ENCODE results near the gene FHIT.

GRCh38 chr3:60989626-60990441 is 261.4 kb downstream of the FHIT start:
- TF ChIP-seq CTCF (IDR thresholded peaks at IDR 0.05) (no peak), POLR2A (IDR thresholded peaks at IDR 0.05) (no peak)
